T-helper 2 cell treated with Interferon-gamma antibody and Interleukin-4, amounts not matched to agents 100 ng/mL and 5 ng/mL, for 36 hours (primary cell): ENCODE measurements around the gene RALGDS. TPM values are rescaled to one million over a fixed set of nuclear protein-coding genes. Genes with fewer than 3 reads are reported as not detected.
"Not testable (repeated sequence)": the region's sequence is repeated elsewhere in the genome, so short reads cannot be mapped to it uniquely, and the experiment has no call there.

Experiments
- intact Hi-C: fragments of 100-400 bp; cut with micrococcal nuclease; formaldehyde crosslinking; loops from one replicate; pipeline ENCODE4 v1.15.1; 2023
- total RNA-seq: library from RNA; stranded (reverse); gene quantifications from 2 replicates; pipeline ENCODE4 v1.2.3, GENCODE V29; 2022

RALGDS gene
- 65.7 and 70.0 TPM in 2 replicates for total RNA-seq

DNA sequence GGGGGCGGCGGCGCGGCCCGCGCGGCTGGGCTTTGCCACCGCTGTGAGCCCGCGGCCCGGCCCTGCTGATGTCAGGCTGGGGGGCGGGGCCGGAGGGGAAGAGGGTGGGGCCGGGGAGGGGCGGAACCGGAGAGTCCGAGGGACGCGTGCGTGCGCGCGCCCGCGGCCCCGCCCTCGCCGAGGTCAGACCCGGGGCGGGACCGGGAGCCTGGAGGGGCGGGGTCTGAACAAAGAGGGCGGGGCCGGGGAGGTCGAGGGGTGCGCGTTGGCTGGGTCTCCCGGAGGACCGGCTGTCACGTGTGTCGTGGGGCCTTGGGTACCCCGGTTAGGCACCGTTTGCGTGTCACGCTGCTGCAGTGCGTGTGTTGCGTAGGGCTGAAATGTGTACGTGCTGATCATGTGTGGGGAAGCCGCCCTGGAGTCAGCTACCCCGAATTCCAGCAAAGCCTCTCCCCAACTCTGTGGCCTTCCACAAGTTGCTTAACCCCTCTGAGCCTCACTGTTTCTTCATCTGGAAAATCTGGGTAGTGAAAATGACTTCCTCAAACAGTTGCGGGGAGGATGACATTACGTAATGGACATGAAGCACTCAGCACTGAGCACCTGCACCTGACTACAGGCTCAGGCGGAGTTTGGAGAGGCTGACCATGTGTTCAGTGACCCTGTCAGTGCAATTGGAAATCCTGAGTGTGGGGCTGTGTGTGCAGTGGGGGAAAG, at the start of gene RALGDS:
RALGDS (minus strand) TSS at position 43 of the 717 bp plus-strand sequence. CDS start 86 bp downstream, outside the sequence.
- intact Hi-C loops, result loop anchor here (1.0 kb wide), 4 partner anchors 12 to 91 kb away; partner anchors contain the start of gene GTF3C5

DNA sequence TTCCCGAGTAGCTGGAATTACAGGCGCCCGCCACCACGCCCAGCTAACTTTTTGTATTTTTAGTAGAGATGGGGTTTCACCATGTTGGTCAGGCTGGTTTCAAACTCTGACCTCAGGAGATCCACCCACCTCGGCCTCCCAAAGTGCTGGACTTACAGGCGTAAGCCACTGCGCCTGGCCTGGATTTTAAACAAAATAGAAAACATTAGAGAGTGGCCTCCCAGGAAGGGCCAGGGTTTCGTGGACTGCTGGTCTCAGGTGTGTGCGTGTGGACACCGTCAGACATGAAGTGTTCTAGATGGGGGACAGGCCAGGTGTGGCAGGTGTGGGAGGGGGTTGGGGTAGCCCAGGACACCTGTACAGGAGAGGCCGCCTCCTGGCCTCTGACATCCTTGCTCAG, 49.7 kb upstream of the RALGDS start:
- intact Hi-C loops, result no loop called here

DNA sequence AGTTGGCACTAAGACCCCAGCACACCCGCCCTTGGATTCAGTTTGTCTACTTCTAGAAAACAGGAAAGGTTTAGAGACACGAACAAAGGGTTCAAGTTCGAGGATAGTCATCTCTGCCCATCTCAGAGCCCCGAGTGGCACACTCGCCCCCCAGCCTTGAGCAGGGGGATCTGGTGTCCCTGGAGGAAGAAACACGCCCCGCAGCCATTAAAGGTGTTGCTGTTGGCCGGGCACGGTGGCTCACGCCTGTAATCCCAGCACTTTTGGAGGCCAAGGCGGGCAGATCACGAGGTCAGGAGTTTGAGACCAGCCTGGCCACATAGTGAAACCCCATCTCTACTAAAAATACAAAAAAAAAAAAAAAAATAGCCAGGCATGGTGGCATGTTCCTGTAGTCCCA, 48.6 kb upstream of the RALGDS start:
- intact Hi-C loops, result not testable (repeated sequence)

DNA sequence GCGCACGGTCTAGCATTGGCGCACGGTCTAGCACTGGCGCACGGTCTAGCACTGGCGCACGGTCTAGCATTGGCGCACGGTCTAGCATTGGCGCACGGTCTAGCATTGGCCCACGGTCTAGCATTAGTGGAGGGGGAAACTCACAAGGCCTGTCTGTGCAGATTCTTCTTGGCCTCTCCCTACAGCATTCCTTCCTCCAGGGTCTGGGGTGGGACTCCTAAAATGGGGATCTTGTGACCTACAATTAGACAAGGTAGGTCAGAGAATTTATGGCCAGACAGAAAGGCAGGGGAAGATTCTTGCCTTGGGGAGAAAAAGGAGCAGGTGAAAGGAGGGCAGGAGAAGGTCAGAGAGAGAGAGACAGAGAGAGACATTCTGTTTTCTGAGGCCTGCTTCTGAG, 48.1 kb upstream of the RALGDS start:
- intact Hi-C loops, result no loop called here

DNA sequence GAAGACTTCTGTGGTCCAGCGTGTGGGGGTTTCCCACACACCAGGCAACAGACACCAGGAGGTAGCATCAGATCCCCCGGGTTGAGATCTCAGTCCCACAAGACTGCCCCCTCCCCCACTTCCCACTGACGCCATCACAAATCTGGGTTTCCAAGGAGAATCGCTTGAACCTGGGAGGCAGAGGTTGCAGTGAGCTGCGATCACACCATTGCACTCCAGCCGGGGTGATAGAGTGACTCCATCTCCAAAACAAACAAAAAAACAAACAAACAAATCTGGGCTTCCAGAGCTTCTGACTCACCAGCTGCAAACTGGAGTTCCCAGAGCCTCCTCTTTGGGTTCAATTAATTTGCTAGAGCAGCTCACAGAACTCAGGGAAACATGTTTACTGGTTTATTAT, 47.4 kb upstream of the RALGDS start:
- intact Hi-C loops, result no loop called here

DNA sequence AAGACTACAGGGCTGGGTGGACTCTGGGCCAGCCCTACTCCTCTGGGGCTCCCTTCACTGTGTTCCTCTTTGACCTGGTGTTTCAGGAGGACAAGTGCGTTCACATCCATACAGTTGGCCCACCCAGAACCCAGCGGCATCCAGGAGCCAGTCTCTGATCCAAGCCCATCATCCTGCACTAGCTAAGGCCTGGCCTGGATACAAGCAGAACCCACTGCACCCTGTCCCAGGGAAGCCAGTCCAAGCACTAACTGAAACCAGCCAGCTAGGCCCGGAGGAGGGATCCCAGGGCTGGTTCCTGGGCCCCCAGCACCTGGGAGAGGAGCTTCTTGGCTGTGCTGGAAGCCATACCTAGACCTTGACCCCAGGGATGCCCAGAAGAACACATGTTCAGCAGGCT, 46.7 kb upstream of the RALGDS start:
- intact Hi-C loops, result no loop called here

DNA sequence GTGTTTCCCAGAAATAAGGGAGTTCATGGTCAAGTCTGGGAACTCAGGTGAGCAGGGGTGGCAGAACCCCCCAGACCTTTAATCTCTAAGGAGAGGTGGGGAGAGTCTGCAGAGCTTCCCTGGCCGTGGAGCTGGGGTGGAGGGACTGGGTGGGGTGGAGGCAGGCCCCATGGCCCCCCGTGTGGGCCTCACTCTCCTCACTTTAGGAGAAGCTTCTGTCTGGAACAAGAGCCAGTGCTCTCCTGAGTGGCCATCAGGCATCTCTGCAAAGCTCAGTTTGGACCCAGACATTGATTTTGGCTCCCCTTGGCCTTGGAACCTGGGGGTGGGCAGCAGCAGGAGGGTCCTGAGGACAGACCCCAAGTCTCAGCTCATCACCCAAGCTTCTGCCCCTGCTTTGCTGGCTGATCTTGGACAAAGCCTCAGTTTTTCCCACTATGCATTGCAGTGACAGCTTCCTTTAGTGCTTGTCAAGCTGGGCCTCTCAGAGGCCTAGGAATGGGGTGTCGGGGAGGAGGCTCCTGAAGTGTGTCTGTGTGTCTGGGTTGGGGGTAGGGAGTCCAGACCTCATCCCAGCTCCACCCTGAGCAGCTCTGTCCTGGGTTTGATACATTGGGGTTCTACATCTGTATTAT, 46.2 kb upstream of the RALGDS start:
- intact Hi-C loops, result no loop called here

DNA sequence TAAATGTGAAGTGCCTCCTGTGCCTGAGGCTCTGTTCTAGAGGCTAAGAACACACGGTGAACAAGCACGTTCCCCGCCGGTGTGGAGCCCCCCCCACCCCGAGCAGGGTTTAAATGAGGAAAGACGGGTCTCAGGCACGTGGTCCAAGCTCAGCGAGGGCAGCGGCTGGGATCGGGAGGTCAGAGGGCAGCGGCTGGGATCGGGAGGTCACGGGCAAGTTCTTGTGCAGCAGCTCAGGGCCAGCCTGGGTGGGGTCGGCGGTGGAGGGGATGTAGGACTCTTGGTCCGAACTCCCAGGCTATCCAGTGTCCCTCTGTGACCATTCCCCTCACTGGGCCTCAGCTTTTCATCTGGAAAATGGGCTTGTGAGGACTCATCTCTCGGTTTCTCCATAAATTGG, 45.4 kb upstream of the RALGDS start:
- intact Hi-C loops, result no loop called here

DNA sequence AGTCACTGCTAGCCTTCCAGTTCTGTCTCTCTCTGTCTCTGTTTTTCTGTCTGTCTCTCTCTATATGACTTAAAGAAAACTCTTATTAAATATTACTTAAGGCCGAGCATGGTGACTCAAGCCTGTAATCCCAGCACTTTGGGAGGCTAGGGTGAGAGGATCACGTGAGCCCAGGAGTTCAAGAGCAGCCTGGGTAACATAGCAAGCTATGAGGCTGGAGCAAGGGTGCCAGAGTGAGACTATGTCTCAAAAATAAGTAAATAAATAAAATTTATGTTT, 44.4 kb upstream of the RALGDS start:
- intact Hi-C loops, result no loop called here

DNA sequence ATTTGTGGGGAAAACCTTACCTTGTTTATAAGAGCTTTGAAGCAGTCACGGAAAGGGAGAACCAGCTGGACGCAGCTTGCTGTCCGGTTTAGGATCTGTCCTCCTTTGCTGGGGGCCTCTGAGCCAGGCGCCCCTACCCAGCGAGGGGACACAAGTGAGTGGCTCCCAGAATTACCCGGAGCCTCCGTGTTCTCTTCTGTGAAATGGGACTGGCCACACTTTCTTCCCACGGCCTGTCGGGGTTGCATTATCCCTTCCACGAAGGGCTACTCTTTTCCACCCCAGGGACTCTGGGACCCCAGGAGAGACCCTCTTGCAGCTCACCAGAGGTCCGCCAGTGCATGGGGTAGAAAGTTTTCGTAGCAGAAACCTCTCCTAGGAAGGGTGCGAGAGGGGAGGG, 43.2 kb upstream of the RALGDS start:
- intact Hi-C loops, result no loop called here

DNA sequence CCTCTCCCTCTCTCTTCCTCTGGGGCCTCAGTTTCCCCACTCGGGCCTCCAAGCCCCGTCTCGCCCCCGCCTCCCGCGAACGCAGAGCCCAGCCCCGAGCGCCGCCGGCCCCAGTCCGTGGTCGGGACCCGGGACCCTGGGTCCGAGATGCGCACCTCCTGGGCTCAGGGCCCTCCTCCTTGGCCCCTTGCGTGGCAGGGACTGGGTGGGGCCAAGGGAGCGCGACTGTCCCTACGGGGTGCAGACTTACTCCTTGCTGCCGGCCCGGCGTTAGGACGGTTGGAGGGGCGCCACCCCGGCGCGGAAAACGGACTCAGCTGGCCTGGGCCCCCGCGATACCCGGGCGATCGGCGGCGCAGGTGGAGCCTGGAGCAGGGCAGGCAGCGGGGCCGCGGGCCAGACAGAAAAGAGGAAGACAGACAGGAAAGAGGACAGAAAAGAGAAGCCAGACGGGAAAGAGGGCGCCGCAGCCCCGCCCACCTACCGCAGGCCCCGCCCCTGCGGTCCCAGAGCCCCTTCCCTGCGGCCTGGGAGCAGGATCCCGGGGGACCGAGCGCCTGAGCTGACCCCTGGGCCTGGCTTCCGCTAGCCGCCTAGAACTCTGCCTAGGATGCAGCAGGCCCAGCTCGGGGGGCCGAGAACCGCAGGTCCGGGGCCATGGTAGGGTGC, 42.6 kb upstream of the RALGDS start, which contains the start of gene GBGT1:
GBGT1 (minus strand) TSS at position 411 of the 669 bp plus-strand sequence. CDS start 1,502 bp downstream, outside the sequence.
- intact Hi-C loops, result no loop called here

DNA sequence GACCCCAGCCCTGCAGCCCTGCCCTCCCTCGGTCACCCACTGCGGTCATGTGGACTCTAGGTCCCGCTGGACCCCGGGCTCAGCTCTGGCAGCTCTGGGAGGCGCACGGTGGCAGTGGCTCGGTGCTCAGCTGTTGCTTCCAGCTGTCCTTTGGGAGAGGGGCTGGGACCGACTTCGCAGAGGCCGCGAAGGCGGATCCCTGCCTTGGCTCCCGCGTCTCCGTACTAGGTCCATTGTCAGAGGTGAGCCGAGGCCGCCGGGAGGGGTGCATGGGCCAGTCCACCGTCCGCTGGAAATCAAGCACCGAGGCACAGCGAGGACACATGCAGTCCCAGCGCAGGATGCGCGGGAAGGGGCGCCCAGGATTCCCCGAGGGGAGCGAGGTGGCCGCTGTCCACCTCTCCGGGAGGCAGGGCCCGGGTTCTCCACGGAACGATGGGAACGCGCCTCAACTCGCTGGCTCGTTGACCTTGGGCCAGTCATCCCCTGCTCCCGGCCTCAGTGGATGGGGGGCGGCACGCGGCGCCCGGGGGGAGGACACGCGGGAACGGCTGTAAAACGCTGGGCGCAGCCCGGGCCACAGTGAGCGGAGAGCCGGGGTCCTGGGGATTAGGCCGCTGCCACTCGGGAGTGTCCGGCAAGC, 41.9 kb upstream of the RALGDS start:
- intact Hi-C loops, result no loop called here

DNA sequence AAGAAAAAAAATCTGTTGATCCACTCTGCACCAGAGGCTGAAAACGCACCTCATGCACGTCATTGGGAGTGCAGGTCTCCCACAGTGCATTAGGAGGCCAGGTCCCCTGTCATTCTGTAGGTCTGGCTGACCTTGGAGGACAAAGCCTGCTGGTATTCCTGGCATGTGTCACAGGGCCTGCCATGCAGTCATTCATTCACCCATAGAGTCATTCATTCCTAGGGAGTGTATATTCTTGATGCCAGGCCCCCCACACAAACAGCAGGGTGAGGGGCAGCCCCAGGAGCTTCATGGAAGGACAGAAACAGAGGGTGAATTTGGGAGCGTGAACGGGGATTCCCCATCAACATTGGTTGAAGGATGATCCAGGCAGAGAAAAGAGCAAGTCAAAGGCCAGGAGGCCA, 40.5 kb upstream of the RALGDS start:
- intact Hi-C loops, result no loop called here

DNA sequence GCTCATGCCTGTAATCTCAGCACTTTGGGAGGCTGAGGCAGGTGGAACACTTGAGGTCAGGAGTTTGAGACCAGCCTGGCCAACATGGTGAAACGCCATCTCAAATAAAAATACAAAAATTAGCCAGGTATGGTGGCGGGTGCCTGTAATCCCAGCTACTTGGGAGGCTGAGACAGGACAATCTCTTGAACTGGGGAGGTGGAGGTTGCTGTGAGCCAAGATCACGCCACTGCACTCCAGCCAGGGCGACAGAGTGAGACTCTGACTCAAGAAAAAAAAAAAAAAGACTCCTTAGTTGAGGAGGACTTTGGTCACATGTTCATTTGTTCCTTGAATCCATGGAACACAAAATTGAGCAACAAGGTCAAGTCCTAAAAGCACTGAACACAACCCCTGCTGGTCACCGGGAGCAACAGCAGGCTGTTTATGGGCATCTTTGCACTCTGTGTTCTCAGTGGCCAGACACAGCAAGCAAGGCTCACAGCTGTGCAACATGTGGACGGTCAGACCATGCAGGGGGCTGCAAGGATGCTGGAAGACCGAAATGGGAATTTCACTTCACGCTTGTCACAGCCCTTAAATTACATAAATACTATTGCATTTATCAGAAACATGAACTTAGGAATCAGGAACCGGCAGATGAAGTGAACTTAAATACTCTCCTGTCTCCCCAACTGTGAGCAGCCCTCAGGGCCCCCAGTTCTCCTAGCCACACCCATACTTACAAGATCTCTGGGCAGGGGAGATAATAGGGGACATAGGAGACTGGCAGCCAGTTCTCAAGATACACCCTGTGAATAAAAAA, 39.9 kb upstream of the RALGDS start:
- intact Hi-C loops, result no loop called here

DNA sequence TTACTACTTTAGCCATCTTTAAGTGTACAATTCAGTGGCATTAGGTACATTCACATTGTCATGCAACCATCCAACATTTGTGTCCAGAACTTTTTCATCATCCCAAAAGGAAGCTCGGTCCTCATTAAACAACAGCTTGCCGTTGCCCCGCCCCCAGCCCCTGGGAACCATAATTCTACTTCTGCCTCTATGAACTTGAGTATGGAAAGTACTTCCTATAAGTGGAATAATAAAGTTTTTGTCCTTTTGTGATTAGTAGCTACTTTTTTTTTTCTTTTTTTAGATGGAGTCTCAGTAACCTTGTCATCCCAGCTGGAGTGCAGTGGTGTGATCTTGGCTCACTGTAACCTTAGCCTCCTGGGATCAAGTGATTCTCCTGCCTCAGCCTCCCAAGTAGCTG, 37.7 kb upstream of the RALGDS start:
- intact Hi-C loops, result no loop called here

DNA sequence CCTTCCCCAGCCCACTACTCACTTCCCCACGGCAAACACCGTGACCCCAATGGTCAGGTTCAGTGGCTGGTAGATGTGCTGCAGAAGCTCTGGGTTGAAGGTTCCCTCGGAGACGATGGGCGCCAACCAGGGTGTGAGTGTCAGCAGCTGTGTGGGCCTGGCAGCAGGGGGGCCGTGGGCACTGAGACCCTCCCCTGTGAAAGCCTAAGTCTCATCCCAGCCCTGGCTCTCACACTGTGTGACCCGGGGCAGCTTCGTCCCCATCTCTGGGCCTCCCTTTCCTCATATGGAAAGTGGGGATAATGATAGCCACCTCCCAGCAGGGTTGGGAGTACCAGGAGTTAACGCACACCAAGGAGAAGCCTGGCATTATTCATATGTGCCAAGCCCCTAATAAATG, 34.1 kb upstream of the RALGDS start:
- intact Hi-C loops, result no loop called here

DNA sequence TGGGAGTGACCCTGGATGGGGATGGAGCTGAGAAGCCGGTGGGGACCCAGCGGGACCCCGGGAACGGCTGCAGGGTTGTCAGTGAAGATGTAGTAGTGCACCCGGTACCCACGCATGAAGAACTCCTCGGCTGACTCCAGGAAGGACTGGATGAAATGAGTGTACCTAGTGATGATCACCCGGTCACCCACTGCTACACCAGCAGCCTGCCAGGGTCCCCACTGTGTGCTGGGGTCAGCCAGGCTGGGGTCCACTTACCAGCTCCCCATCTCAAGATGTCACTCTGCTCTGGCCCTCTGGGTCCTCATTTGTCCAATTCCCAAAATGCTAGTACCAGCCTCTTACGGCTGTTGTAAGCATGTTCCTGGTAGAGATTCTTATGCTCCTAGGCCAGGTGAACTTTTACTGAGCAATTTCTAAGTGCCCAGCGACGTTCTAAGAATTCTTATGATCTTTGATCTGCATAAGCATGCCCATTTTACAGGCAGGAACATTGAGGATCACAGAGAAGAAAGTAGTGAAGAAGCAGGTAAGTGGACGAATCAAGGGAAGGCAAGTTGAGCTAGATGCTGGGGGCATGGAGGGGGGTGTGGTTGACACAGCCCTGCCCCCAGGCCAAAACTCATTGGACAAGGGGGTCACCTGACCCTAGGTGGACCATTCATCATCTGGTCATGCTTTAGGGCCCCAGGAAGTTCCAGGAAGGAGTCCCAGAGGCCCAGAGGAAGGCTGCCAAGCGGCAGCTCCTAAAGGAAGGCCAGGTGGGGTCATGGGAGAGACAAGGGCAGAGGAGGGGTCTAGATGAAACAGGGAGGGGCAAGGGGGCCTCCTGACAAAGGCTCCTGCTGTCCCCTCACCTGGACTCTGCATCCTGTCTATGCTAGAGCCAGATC, 33.3 kb upstream of the RALGDS start:
- intact Hi-C loops, result no loop called here

DNA sequence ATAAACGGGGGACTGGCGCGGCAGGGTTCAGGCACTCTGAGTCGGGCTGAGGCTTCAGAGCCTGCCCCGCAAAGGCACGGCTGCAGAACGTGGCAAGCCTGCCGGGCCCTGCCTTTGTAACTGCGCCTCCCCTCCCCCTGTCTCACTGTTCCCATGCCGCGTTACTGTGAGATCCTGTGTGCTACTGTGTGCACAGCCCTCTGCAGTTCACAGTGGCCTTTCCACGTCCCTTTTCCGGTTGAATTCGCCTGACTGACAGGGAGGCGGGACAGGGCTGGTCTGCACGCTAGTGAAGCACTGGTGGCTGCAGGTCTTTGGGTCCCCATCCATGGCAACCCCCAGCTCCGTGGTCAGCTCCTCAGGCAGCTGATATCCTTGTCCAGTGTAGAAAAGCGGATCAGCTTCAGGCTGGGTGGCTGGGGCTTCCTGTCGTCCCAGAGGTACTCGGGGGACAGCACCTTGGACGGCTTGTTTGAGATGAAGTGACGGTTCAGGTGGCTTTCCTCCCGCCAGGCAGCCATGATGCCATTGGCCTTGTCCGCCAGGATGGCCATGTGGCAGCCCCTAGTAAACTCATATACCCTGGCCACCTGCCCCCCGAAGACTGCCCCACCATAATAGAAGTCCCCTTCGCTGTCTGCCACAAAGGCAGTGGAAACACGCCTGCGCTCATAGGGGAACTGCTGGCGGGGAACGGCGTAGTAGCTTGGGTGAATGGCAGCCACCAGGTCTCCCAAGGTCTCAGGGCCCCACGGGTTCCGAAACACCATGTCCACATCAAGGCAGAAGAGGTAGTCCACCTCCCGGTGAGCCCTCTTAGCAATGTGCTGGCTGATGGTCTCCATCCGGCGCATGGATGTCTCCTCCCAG, 32.4 kb upstream of the RALGDS start:
- intact Hi-C loops, result no loop called here
